Measurements from ENCODE around the gene STUB1.

- TF ChIP-seq CTCF (IDR thresholded peaks at IDR 0.05; ENCODE audit: low read depth, low read length, missing input control) (no peak), FOXA1 (IDR thresholded peaks at IDR 0.05) (no peak), REST (IDR thresholded peaks at IDR 0.05) (no peak), EGR1 (IDR thresholded peaks at IDR 0.05; ENCODE audit: low read depth in 2 of 2) (no peak), TAF1 (conservative IDR thresholded peaks at IDR 0.05) (no peak), HNF4G (IDR thresholded peaks at IDR 0.05) (no peak), YY1 (IDR thresholded peaks at IDR 0.05) (no peak), JUND (IDR thresholded peaks at IDR 0.05) (no peak), RAD21 (IDR thresholded peaks at IDR 0.05) (no peak), GABPA (IDR thresholded peaks at IDR 0.05 in 1 of 2, conservative IDR thresholded peaks at IDR 0.05 in 1 of 2) (no peak), FOXA2 (IDR thresholded peaks at IDR 0.05) (no peak)
- TF ChIP-seq, protein P1, sequence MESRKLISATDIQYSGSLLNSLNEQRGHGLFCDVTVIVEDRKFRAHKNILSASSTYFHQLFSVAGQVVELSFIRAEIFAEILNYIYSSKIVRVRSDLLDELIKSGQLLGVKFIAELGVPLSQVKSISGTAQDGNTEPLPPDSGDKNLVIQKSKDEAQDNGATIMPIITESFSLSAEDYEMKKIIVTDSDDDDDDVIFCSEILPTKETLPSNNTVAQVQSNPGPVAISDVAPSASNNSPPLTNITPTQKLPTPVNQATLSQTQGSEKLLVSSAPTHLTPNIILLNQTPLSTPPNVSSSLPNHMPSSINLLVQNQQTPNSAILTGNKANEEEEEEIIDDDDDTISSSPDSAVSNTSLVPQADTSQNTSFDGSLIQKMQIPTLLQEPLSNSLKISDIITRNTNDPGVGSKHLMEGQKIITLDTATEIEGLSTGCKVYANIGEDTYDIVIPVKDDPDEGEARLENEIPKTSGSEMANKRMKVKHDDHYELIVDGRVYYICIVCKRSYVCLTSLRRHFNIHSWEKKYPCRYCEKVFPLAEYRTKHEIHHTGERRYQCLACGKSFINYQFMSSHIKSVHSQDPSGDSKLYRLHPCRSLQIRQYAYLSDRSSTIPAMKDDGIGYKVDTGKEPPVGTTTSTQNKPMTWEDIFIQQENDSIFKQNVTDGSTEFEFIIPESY (IDR thresholded peaks at IDR 0.05), result no peak
- TF ChIP-seq, protein P2, sequence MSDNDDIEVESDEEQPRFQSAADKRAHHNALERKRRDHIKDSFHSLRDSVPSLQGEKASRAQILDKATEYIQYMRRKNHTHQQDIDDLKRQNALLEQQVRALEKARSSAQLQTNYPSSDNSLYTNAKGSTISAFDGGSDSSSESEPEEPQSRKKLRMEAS (IDR thresholded peaks at IDR 0.05), result no peak
These were observed 2.5 kb downstream of the STUB1 start for GRCh38 chr16:682493-683395.

All from liver (tissue), 3 donors.